A549 (cell line): ENCODE measurements around the gene BAK1. TPM values are rescaled to one million over a fixed set of nuclear protein-coding genes. Genes with fewer than 3 reads are reported as not detected.

Experiments used
- ATAC-seq, 2 experiments: fragments of 200-7000 bp in 1 of 2; fragments of >200 bp in 1 of 2; cut with Nextera tagmentation in 1 of 2; cut with Tn5 transposase in 1 of 2; 3 replicates each; pipeline versions ENCODE4 v1.8.0 to v1.9.1; 2018 to 2020; ENCODE audit warnings: mild to moderate bottlenecking in 1 of 2, moderate library complexity in 1 of 2
- CTCF ChIA-PET: fragments of 300-600 bp; sonication (Branson Sonifier 250); formaldehyde crosslinking; extraction: SDS; loops from one replicate; lab custom pipeline; 2021; ENCODE audit warnings: antibody characterized with exemption, inconsistent platforms; lab: Yijun Ruan, JAX
- POLR2A ChIA-PET: fragments of 350-600 bp; formaldehyde crosslinking; extraction: SDS; loops from one replicate; lab custom pipeline; 2021; ENCODE audit warnings: antibody characterized with exemption, inconsistent platforms; lab: Yijun Ruan, JAX
- DNase-seq, 2 experiments: peaks; one replicate each; pipeline versions ENCODE4 v3.0.0 to v3.0.0-alpha.2; 2011 to 2016; ENCODE audit warnings: low read depth in 1 of 2, low spot score in 1 of 2
- FAIRE-seq: peaks from 2 replicates; lab custom pipeline; 2011; peaks lifted over from hg19 to GRCh38; lab: Jason Lieb, UNC
- H3K27ac ChIP-seq, 2 experiments: fragments of >200 bp; sonication (Bioruptor Twin); formaldehyde crosslinking; 3 replicates each; pipeline ENCODE4 v1.5.1; 2016 to 2017
- H3K4me1 ChIP-seq: fragments of >200 bp; sonication (Bioruptor Twin); formaldehyde crosslinking; 3 replicates; pipeline ENCODE4 v1.6.1; 2016
- H3K4me2 ChIP-seq: fragments of >200 bp; sonication (Bioruptor Twin); formaldehyde crosslinking; 3 replicates; pipeline ENCODE4 v1.6.1; 2016
- H3K4me3 ChIP-seq: fragments of >200 bp; sonication (Bioruptor Twin); formaldehyde crosslinking; 3 replicates; pipeline ENCODE4 v1.5.1; 2016
- H3K9me3 ChIP-seq: fragments of >200 bp; sonication (Bioruptor Twin); formaldehyde crosslinking; 3 replicates; pipeline ENCODE4 v1.6.1; 2016
- E2F6 ChIP-seq: IDR thresholded peaks from 2 replicates; pipeline ENCODE4 v1.6.1; 2012; ENCODE audit warnings: low read depth, borderline replicate concordance
- FOSL2 ChIP-seq, 2 experiments: fragments of 450-650 bp in 1 of 2; fragments of >200 bp in 1 of 2; sonication (Bioruptor Twin) in 1 of 2; formaldehyde crosslinking; IDR thresholded peaks; 2 replicates each; pipeline versions ENCODE4 v1.5.0 to v1.6.1; 2016 to 2020; ENCODE audit warnings: mild to moderate bottlenecking in 1 of 2, moderate library complexity in 1 of 2
- GATA3 ChIP-seq: IDR thresholded peaks from 2 replicates; pipeline ENCODE4 v1.6.1; 2012; ENCODE audit warnings: borderline replicate concordance
- HES2 ChIP-seq: fragments of >200 bp; sonication (Bioruptor Twin); formaldehyde crosslinking; IDR thresholded peaks from 2 replicates; pipeline ENCODE4 v1.6.1; 2016
- KDM5A ChIP-seq: fragments of 200-600 bp; sonication (generic); IDR thresholded peaks from 2 replicates; pipeline ENCODE4 v1.6.1; 2016; ENCODE audit warnings: antibody characterized with exemption, mild to moderate bottlenecking
- MAX ChIP-seq: IDR thresholded peaks from 2 replicates; pipeline ENCODE4 v1.6.1; 2012
- NR3C1 ChIP-seq: fragments of >200 bp; sonication (Bioruptor Twin); formaldehyde crosslinking; IDR thresholded peaks from 3 replicates; pipeline ENCODE4 v1.6.1; 2017
- PBX3 ChIP-seq: IDR thresholded peaks from 2 replicates; pipeline ENCODE4 v1.6.1; 2012
- POLR2A ChIP-seq: IDR thresholded peaks from 2 replicates; pipeline ENCODE4 v1.6.1; 2012; ENCODE audit warnings: mild to moderate bottlenecking, low read length
- RARB ChIP-seq: fragments of 250-450 bp; sonication (Bioruptor Pico); IDR thresholded peaks from 2 replicates; pipeline ENCODE4 v1.8.0; 2021; ENCODE audit warnings: mild to moderate bottlenecking, moderate library complexity
- RCOR1 ChIP-seq: fragments of 150-350 bp; IDR thresholded peaks from 2 replicates; pipeline ENCODE4 v1.6.1; 2014; ENCODE audit warnings: antibody characterized with exemption, low read length, low read depth
- SMC3 ChIP-seq: fragments of >200 bp; sonication (Bioruptor Twin); formaldehyde crosslinking; IDR thresholded peaks from 3 replicates; pipeline ENCODE4 v1.6.1; 2018; ENCODE audit warnings: inconsistent platforms
- SREBF2 ChIP-seq: fragments of 450-650 bp; IDR thresholded peaks from 2 replicates; pipeline ENCODE4 v1.6.1; 2014; ENCODE audit warnings: mild to moderate bottlenecking, moderate library complexity
- WGBS: methylation state at CpG from one replicate; pipeline ENCODE4 v1.1.6; 2017; ENCODE audit errors: missing lambda C conversion rate; 5-methylcytosine and 5-hydroxymethylcytosine counted together
- polyA plus RNA-seq, 4 experiments: library from polyadenylated mRNA; depleted of rRNA in 3 of 4; stranded (reverse); fragments of >200 nt; fragmentation: RNase III in 1 of 4; extraction: RNeasy Plus Mini Kit Qiagen cat#74134 plus additional on column Dnase treatment in 1 of 4; gene quantifications; 2 replicates in 3 of 4; 3 replicates in 1 of 4; pipeline ENCODE4 v1.2.3, GENCODE V29; 2011 to 2017

BAK1 gene
- polyA plus RNA-seq, 2 of the 4 experiments (the other 2 are of a cell fraction) = 11.9 to 19.0 TPM

GRCh38 chr6:33623895-33624381 lies 43.9 kb upstream of the BAK1 start:
- POLR2A ChIA-PET = no interaction called here
- no peak overlapping the region for H3K4me3 ChIP-seq
- no peak for TF ChIP-seq POLR2A
- no peak for TF ChIP-seq SREBF2
- TF ChIP-seq FOSL2 (IDR thresholded peaks at IDR 0.05) = no peak
- TF ChIP-seq FOSL2 (CRISPR knock-in tag; IDR thresholded peaks at IDR 0.05) = no peak
- TF ChIP-seq SMC3 = no peak
- TF ChIP-seq GATA3 = no peak
- TF ChIP-seq, all 56 proteins: peak for 0
- Histone ChIP-seq H3K4me2 (no peak overlapping the region), H3K4me1 (peaks cover 41% of the 10 kb centered on the region), H3K9me3 (no peaks in the 10 kb centered on the region), H3K27ac (0 out of 6 replicates have a peak overlapping the region, but pooled peaks of 1 of the 2 experiments have one; percentile 99)
- FAIRE-seq = no peak
- 85% methylated on average over 6 of the region's 6 CpGs for WGBS
- no peak for ATAC-seq
- no peak for DNase-seq
- CTCF ChIA-PET = interaction anchor here (1.5 to 3.6 kb wide), 3 partner anchors 10 to 77 kb away, joined by 6 to 18 read pairs (median 7); no protein-coding TSS in a partner anchor

DNA sequence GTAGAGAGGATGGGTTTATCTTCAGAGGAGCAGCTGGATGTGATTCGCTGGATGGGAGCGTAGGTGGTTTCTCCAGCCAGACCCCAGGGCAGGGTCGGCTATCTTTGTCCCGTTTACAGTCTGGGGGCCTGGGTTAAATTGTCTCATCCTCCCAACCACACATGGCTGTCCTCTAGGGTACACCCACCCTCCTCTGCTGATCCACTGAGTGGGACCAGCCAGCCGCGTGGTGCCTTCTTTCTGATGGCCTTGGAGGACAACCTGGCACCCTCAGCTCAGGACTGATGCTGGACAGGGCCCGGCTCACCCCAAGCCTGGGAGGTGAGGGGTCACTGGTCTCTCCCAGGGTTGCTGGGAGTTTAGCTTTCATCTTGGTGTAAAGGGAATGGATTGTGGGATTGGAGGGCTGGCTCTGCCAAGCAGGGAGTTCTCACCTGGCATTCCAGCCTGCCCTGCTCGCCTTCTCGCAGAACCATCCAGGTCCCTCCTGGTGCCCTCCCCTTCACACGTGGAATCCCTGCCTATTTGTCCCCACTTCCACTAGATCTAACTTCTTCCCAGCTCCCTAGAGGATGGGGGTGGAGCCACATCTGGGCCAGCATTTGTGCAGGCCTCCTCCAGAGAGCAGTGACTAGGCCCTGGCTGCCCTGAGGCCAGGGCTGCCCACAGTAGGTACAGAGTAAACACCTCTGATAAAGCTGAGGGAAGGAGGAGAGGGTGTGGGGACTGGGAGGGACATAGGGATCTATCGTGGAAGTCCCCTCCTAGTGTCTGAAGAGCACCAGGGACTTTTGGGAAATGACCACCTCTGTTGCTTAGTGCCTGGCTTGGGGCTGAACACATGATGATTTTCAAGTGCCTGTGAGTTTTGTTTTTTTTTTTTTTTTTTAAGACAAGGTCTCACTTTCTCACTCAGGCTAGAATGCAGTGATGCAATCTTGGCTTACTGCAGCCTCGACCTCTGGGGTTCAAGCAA lies 42.7 kb upstream of the BAK1 start:
- 35% methylated on average over 9 of the region's 12 CpGs for WGBS
- CTCF ChIA-PET = interaction anchor here (0.7 to 3.6 kb wide), 10 partner anchors 10 to 79 kb away, joined by 3 to 18 read pairs (median 7); no protein-coding TSS in a partner anchor
- FAIRE-seq (no peak), ATAC-seq (peak in 1 of 2 experiments; percentile 51; a peak in 3 of 6 replicates), DNase-seq (no peak)
- no peak for TF ChIP-seq KDM5A
- no peak for TF ChIP-seq HES2
- TF ChIP-seq NR3C1 = no peak
- TF ChIP-seq RARB (CRISPR knock-in tag) = no peak
- H3K4me2 ChIP-seq = peak overlapping the region; percentile 96
- H3K27ac ChIP-seq = peak overlapping the region; percentile 87 to 99
- peak overlapping the region; percentile 80 for H3K4me3 ChIP-seq
- no peaks in the 10 kb centered on the region for H3K9me3 ChIP-seq
- H3K4me1 ChIP-seq = peaks cover 36% of the 10 kb centered on the region
- POLR2A ChIA-PET = interaction anchor here (0.5 to 2.3 kb wide), 2 partner anchors 43 to 170 kb away, joined by 4 to 8 read pairs; partner anchors contain the start of gene BAK1

GRCh38 chr6:33621711-33622388 lies 41.8 kb upstream of the BAK1 start:
- TF ChIP-seq GATA3 (no peak), KDM5A (no peak), RCOR1 (no peak)
- TF ChIP-seq, all 56 proteins: peak for 0
- CTCF ChIA-PET = interaction anchor here (0.6 to 3.6 kb wide), 12 partner anchors 11 to 1995 kb away, joined by 3 to 18 read pairs (median 4); no protein-coding TSS in a partner anchor
- Histone ChIP-seq H3K4me1 (peaks cover 30% of the 10 kb centered on the region), H3K27ac (peak overlapping the region; percentile 87 to 99), H3K4me3 (peak overlapping the region; percentile 80), H3K4me2 (peak overlapping the region; percentile 96), H3K9me3 (no peaks in the 10 kb centered on the region)
- WGBS = 3% methylated on average over 12 of the region's 39 CpGs
- POLR2A ChIA-PET = interaction anchor here (0.6 to 2.3 kb wide), 4 partner anchors 12 to 1479 kb away, joined by 3 to 8 read pairs (median 4); partner anchors contain the start of gene BAK1
- ATAC-seq (peak; percentile 52 to 63), DNase-seq (no peak), FAIRE-seq (no peak)

DNA sequence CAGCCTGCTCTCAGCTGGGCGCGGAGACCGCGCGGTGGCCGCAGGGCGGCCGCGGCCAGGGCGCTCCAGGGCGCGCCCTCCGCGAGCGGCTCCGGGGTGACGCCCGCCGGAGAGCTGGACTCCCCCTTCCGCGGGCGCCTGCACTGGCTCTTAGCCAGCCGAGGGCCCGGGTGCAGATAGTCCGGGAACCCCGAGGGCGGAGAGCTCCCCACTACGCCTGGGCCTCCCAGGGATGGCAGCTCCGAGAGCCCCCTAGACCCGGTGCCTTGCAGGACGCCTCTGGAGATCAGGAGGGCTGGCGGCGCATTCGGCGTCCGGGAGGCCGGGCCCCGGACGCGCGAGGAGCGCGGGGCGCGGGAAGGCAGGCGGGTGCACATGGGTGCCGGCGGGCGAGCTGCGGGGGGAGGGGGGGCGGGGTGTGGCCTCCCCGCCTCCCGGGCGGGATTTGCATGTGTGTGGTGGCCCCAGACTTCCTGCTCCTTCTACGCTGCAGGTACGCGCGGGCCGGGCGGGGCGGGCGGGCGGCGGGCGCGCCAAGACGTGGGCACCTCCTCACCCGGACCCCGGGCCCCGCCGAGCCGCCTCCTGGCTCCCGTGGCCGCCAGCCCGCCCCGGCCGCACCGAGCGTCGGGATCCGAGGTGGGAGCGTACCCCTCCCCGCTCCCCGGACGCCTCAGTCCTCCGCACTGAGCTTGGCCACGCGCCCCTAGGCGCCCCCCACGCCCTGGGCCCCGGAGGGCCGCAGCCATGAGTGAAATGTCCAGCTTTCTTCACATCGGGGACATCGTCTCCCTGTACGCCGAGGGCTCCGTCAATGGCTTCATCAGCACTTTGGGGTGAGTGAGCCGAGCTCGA lies 41.0 kb upstream of the BAK1 start, which contains the start of gene ITPR3:
Gene ITPR3, plus strand, starts transcription at position 467 of the 855 bp plus-strand sequence. Its CDS starts 281 bp downstream, at position 748.
- ChIA-PET CTCF (interaction anchor here (0.6 to 3.6 kb wide), 11 partner anchors 11 to 1996 kb away, joined by 3 to 18 read pairs (median 5); no protein-coding TSS in a partner anchor), POLR2A (interaction anchor here (0.6 to 2.3 kb wide), 7 partner anchors 12 to 1478 kb away, joined by 3 to 8 read pairs (median 3); partner anchors contain the start of genes BAK1 and UQCC2)
- no peaks in the 10 kb centered on the region for H3K9me3 ChIP-seq
- peak within 1 kb of the TSS; percentile 96 for H3K4me2 ChIP-seq
- ATAC-seq (peak; percentile 71 to 76), FAIRE-seq (no peak), DNase-seq (peak; percentile 66 to 72)
- peak within 1 kb of the TSS; percentile 87 to 99 for H3K27ac ChIP-seq
- peaks cover 30% of the 10 kb centered on the region for H3K4me1 ChIP-seq
- peak; percentile 86 for TF ChIP-seq MAX
- no peak for TF ChIP-seq PBX3
- TF ChIP-seq E2F6 = peak; percentile 89
- no peak for TF ChIP-seq RCOR1
- H3K4me3 ChIP-seq = peak within 1 kb of the TSS; percentile 80
- WGBS = 5% methylated on average over 3 of the region's 99 CpGs
